Measurements from ENCODE around the gene TMPRSS2.

TMPRSS2 gene

GRCh38 chr21:41506005-41506594 lies 1.9 kb downstream of the TMPRSS2 start:
- no peaks in the 10 kb centered on the region for H3K36me3 ChIP-seq (ENCODE audit: insufficient read depth, low read length)
- no peaks in the 10 kb centered on the region for H4K20me1 ChIP-seq (ENCODE audit: insufficient read depth, low read length)
- H3F3A ChIP-seq (ENCODE audit: insufficient read depth, low read length): no peaks in the 10 kb centered on the region
- no peaks in the 10 kb centered on the region for H3K79me2 ChIP-seq (ENCODE audit: insufficient read depth, low read length)
- H3K4me2 ChIP-seq (ENCODE audit: low read length): no peak overlapping the region
- H3K4me1 ChIP-seq (ENCODE audit: insufficient read depth, low read length, severe bottlenecking): no peaks in the 10 kb centered on the region
- H3K27ac ChIP-seq (ENCODE audit: low read depth, low read length, poor library complexity, severe bottlenecking): no peak overlapping the region
- H2AFZ ChIP-seq (ENCODE audit: low read length): no peak overlapping the region
- TF ChIP-seq EZH2 (IDR thresholded peaks at IDR 0.05; ENCODE audit: borderline replicate concordance, low read length): no peak
- TF ChIP-seq CTCF (IDR thresholded peaks at IDR 0.05; ENCODE audit: low read length): no peak
- no peaks in the 10 kb centered on the region for H3K9me2 ChIP-seq (ENCODE audit: low read depth, low read length)
- H3K9me3 ChIP-seq (ENCODE audit: low read length): no peaks in the 10 kb centered on the region
- no peak overlapping the region for H3K9ac ChIP-seq (ENCODE audit: low read length)
- H3K4me3 ChIP-seq (ENCODE audit: low read depth, low read length, poor library complexity, severe bottlenecking): no peak overlapping the region
- no peaks in the 10 kb centered on the region for H3K27me3 ChIP-seq (ENCODE audit: insufficient read depth, low read length)

- Histone ChIP-seq H3F3A (ENCODE audit: insufficient read depth, low read length) (no peaks in the 10 kb centered on the region), H3K4me1 (ENCODE audit: insufficient read depth, low read length, severe bottlenecking) (no peaks in the 10 kb centered on the region), H3K4me2 (ENCODE audit: low read length) (no peak overlapping the region), H3K9ac (ENCODE audit: low read length) (no peak overlapping the region), H3K9me2 (ENCODE audit: low read depth, low read length) (no peaks in the 10 kb centered on the region), H2AFZ (ENCODE audit: low read length) (no peak overlapping the region), H4K20me1 (ENCODE audit: insufficient read depth, low read length) (no peaks in the 10 kb centered on the region), H3K27me3 (ENCODE audit: insufficient read depth, low read length) (no peaks in the 10 kb centered on the region), H3K27ac (ENCODE audit: low read depth, low read length, poor library complexity, severe bottlenecking) (no peak overlapping the region), H3K4me3 (ENCODE audit: low read depth, low read length, poor library complexity, severe bottlenecking) (no peak overlapping the region), H3K79me2 (ENCODE audit: insufficient read depth, low read length) (no peaks in the 10 kb centered on the region), H3K36me3 (ENCODE audit: insufficient read depth, low read length) (no peaks in the 10 kb centered on the region), H3K9me3 (ENCODE audit: low read length) (no peaks in the 10 kb centered on the region)
- TF ChIP-seq EZH2 (IDR thresholded peaks at IDR 0.05; ENCODE audit: borderline replicate concordance, low read length): no peak
- TF ChIP-seq CTCF (IDR thresholded peaks at IDR 0.05; ENCODE audit: low read length): no peak
Observed at GRCh38 chr21:41504030-41504429, 3.9 kb downstream of the TMPRSS2 start.

GRCh38 chr21:41503331-41503730 lies 4.6 kb downstream of the TMPRSS2 start:
- Histone ChIP-seq H3K27ac (ENCODE audit: low read depth, low read length, poor library complexity, severe bottlenecking) (no peak overlapping the region), H3K4me1 (ENCODE audit: insufficient read depth, low read length, severe bottlenecking) (no peaks in the 10 kb centered on the region), H3K9me3 (ENCODE audit: low read length) (no peaks in the 10 kb centered on the region), H3K79me2 (ENCODE audit: insufficient read depth, low read length) (no peaks in the 10 kb centered on the region), H3K4me2 (ENCODE audit: low read length) (no peak overlapping the region), H3K9me2 (ENCODE audit: low read depth, low read length) (no peaks in the 10 kb centered on the region), H4K20me1 (ENCODE audit: insufficient read depth, low read length) (no peaks in the 10 kb centered on the region), H2AFZ (ENCODE audit: low read length) (no peak overlapping the region), H3K36me3 (ENCODE audit: insufficient read depth, low read length) (no peaks in the 10 kb centered on the region), H3K9ac (ENCODE audit: low read length) (no peak overlapping the region), H3K27me3 (ENCODE audit: insufficient read depth, low read length) (no peaks in the 10 kb centered on the region), H3K4me3 (ENCODE audit: low read depth, low read length, poor library complexity, severe bottlenecking) (no peak overlapping the region), H3F3A (ENCODE audit: insufficient read depth, low read length) (no peaks in the 10 kb centered on the region)
- TF ChIP-seq EZH2 (IDR thresholded peaks at IDR 0.05; ENCODE audit: borderline replicate concordance, low read length): no peak
- no peak for TF ChIP-seq CTCF (IDR thresholded peaks at IDR 0.05; ENCODE audit: low read length)
